ENCODE results near the gene CRYBB1. TPM values are rescaled to one million over a fixed set of nuclear protein-coding genes. Genes with fewer than 3 reads are reported as not detected.
A peak's percentile ranks its signal among the peaks of the same experiment; 100 is the strongest.

Gene CRYBB1
- total and polyA plus RNA-seq, 2 of the 13 experiments (the other 11 are each of a cell fraction or from before 2014, with no cell fraction given) = not detected

DNA sequence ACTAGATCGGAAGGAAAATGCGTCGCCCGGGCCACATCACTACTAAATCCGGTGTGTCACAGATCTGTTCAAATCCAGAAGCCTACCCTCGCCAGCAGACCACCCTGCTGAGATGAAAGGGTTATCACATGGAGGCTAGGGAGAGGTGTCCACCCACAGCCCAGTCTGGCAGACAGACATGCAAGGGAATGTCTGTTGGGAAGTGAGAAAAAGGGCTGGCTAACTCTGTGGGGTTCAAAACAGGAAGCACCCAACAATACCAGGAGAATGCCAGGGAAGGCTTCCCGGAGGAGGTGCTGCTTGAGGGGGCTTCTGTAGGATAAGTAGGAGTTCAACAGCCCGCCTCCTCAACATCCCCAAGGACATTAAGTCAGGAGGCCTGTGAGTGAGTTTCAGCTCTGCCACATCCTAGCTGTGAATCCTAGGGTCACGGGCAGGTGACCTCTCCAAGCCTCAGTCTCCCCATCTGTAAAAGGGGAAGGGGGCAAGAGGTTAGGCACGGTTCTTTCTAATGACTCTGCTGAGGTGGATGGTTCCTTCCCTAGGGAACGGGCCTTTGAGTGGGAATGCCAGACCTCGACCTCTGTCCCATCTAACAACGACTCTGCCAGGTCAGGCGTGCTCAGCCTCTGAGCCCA lies 29.0 kb downstream of the CRYBB1 start (continued):
- TF ChIP-seq, protein P1, sequence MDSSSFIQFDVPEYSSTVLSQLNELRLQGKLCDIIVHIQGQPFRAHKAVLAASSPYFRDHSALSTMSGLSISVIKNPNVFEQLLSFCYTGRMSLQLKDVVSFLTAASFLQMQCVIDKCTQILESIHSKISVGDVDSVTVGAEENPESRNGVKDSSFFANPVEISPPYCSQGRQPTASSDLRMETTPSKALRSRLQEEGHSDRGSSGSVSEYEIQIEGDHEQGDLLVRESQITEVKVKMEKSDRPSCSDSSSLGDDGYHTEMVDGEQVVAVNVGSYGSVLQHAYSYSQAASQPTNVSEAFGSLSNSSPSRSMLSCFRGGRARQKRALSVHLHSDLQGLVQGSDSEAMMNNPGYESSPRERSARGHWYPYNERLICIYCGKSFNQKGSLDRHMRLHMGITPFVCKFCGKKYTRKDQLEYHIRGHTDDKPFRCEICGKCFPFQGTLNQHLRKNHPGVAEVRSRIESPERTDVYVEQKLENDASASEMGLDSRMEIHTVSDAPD (CRISPR knock-in tag; IDR thresholded peaks at IDR 0.05) = no peak
- TF ChIP-seq KMT2A (CRISPR knock-in tag; IDR thresholded peaks at IDR 0.05) (0 out of 2 replicates have a peak, but pooled peaks have one; percentile 53), NR2F6 (IDR thresholded peaks at IDR 0.05) (peak; percentile 16; the same call in 1 of the 2 replicates), NR2F6 (CRISPR knock-in tag; IDR thresholded peaks at IDR 0.05) (peak; percentile 35; the same call in 1 of the 2 replicates), ZNF263 (CRISPR knock-in tag; IDR thresholded peaks at IDR 0.05) (no peak), NCOA5 (CRISPR knock-in tag; IDR thresholded peaks at IDR 0.05) (no peak), ARNT2 (CRISPR knock-in tag; IDR thresholded peaks at IDR 0.05; ENCODE audit: low read depth) (0 out of 2 replicates have a peak, but pooled peaks have one; percentile 12), ZNF234 (CRISPR knock-in tag; conservative IDR thresholded peaks at IDR 0.05) (no peak)

DNA sequence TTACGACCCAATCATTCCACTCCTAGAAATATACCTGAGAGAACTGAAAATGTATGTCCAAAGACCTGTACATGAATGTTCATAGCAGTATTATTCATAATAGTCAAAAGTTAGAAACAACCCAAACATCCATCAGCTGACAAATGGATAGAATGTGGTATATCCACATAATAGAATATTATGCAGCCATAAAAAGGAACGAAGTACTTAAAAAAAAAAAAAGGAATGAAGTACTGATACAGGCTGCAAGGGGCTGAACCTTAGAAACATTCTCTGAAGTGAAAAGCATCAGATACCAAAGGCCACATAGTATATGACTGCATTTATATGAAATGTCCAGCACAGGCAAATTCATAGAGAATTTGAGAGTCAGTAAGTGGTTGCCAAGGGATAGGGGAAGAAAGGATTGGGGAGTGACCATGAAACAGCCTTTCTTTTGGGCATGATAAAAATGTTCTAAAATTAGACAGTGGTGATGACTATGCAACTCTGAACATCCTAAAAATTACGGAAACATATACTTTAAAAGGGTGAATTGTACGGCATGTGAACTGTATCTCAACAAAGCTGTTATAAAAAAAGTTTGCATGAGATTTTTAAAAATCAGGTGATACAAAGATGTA lies 29.7 kb downstream of the CRYBB1 start:
- Histone ChIP-seq H3K27me3 (ENCODE audit: control insufficient read depth in 1 of 2, insufficient read depth in 2 of 2, low read length in 2 of 2) (no peaks in the 10 kb centered on the region; a peak in 1 of 5 replicates), H3K4me1 (ENCODE audit: insufficient read depth, low read length) (peaks cover 33% of the 10 kb centered on the region), H2AFZ (ENCODE audit: low read length) (no peak overlapping the region), H3K9ac (ENCODE audit: insufficient read depth, low read depth, low read length) (no peak overlapping the region), H3K79me2 (ENCODE audit: insufficient read depth, low read length) (peaks cover 10% of the 10 kb centered on the region), H3K27ac (ENCODE audit: extremely low read length, insufficient read depth, low read length) (no peak overlapping the region), H3K36me3 (replicated peaks in 1 of 2; ENCODE audit: control insufficient read depth in 1 of 2, insufficient read depth in 2 of 2, low read length in 2 of 2) (no peaks in the 10 kb centered on the region), H3K9me3 (ENCODE audit: low read length) (no peaks in the 10 kb centered on the region), H3K4me2 (ENCODE audit: low read depth, low read length) (no peak overlapping the region), H4K20me1 (ENCODE audit: insufficient read depth, low read length) (no peaks in the 10 kb centered on the region), H3K4me3 (replicated peaks in 1 of 3; ENCODE audit: insufficient read depth in 1 of 3, low read depth in 2 of 3, low read length in 3 of 3) (no peak overlapping the region)
- TSS peak; percentile 59 for BruUV-seq (replicated peaks)
- no peak for FAIRE-seq
- intact Hi-C loops (cut with micrococcal nuclease; ENCODE audit: unreplicated experiment) = no loop called here
- POLR2A ChIA-PET = no interaction called here
- in situ Hi-C loops (cut with HindIII; ENCODE audit: extremely low pct_ligation_motif_present, low pct_unique_long_range_greater_than_20kb) = no loop called here
- 95% methylated on average over 4 of the region's 4 CpGs for WGBS (ENCODE audit: low lambda C conversion rate)
- ATAC-seq = no peak
- no peak for DNase-seq (ENCODE audit: low spot score)
- CTCF ChIA-PET (ENCODE audit: low intra/inter-chr PET ratio, low total read pairs) = no interaction called here
- TF ChIP-seq ZZZ3 (CRISPR knock-in tag; IDR thresholded peaks at IDR 0.05; ENCODE audit: borderline replicate concordance) = no peak
- TF ChIP-seq ZNF333 (CRISPR knock-in tag; IDR thresholded peaks at IDR 0.05; ENCODE audit: borderline replicate concordance) = no peak
- no peak for TF ChIP-seq ZNF572 (CRISPR knock-in tag; IDR thresholded peaks at IDR 0.05)
- no peak for TF ChIP-seq EED (CRISPR knock-in tag; IDR thresholded peaks at IDR 0.05)
- no peak for TF ChIP-seq ZNF329 (CRISPR knock-in tag; IDR thresholded peaks at IDR 0.05; ENCODE audit: low read depth)
- TF ChIP-seq, protein P2, sequence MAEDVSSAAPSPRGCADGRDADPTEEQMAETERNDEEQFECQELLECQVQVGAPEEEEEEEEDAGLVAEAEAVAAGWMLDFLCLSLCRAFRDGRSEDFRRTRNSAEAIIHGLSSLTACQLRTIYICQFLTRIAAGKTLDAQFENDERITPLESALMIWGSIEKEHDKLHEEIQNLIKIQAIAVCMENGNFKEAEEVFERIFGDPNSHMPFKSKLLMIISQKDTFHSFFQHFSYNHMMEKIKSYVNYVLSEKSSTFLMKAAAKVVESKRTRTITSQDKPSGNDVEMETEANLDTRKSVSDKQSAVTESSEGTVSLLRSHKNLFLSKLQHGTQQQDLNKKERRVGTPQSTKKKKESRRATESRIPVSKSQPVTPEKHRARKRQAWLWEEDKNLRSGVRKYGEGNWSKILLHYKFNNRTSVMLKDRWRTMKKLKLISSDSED (CRISPR knock-in tag; IDR thresholded peaks at IDR 0.05) = no peak
